NT2/D1 (cell line): ENCODE results near the gene HOXC12.

Experiments
- DNase-seq: peaks from one replicate; pipeline ENCODE4 v3.0.0-alpha.2; 2011; ENCODE audit warnings: low read depth, low spot score
- H3K27me3 ChIP-seq: 2 replicates; pipeline ENCODE4 v1.6.0; 2011; ENCODE audit warnings: mild to moderate bottlenecking; ENCODE audit not compliant: insufficient read length, insufficient read depth
- H3K36me3 ChIP-seq: 2 replicates; pipeline ENCODE4 v1.6.1; 2011; ENCODE audit warnings: mild to moderate bottlenecking, low read length, mixed read lengths; ENCODE audit not compliant: insufficient read depth, insufficient read length
- H3K4me1 ChIP-seq: 2 replicates; pipeline ENCODE4 v1.5.1; 2011; ENCODE audit not compliant: insufficient read depth, insufficient read length
- H3K4me3 ChIP-seq: 2 replicates; pipeline ENCODE4 v1.5.1; 2011; ENCODE audit warnings: low read depth; ENCODE audit not compliant: insufficient read length
- H3K9ac ChIP-seq: 2 replicates; pipeline ENCODE4 v1.6.0; 2011; ENCODE audit warnings: low read depth; ENCODE audit not compliant: insufficient read length
- H3K9me3 ChIP-seq: 2 replicates; pipeline ENCODE4 v1.5.1; 2011; ENCODE audit warnings: mild to moderate bottlenecking, low read length; ENCODE audit not compliant: insufficient read depth
- SUZ12 ChIP-seq: IDR thresholded peaks from 2 replicates; pipeline ENCODE4 v1.6.1; 2011; ENCODE audit not compliant: insufficient read length, insufficient read depth; ENCODE audit errors: extremely low read depth
- YY1 ChIP-seq: IDR thresholded peaks from 2 replicates; pipeline ENCODE4 v1.6.1; 2011; ENCODE audit not compliant: insufficient read length, insufficient read depth
- ZNF274 ChIP-seq: IDR thresholded peaks from 2 replicates; pipeline ENCODE4 v1.6.1; 2011; ENCODE audit warnings: mild to moderate bottlenecking, low read depth, low read length

The HOXC12 gene

GRCh38 chr12:54004841-54005530, 50.3 kb downstream of the HOXC12 start:
- TF ChIP-seq YY1 (no peak), SUZ12 (peak; percentile 48)
- H3K9me3 ChIP-seq: no peaks in the 10 kb centered on the region
- peak overlapping the region; percentile 43 for H3K9ac ChIP-seq
- H3K27me3 ChIP-seq: peaks cover 97% of the 10 kb centered on the region
- peaks cover 11% of the 10 kb centered on the region for H3K4me1 ChIP-seq
- no peaks in the 10 kb centered on the region for H3K36me3 ChIP-seq
- no peak overlapping the region for H3K4me3 ChIP-seq
- no peak for DNase-seq

GRCh38 chr12:54005531-54005852, 50.8 kb downstream of the HOXC12 start:
- Histone ChIP-seq H3K27me3 (peaks cover 97% of the 10 kb centered on the region), H3K4me1 (peaks cover 7% of the 10 kb centered on the region), H3K36me3 (no peaks in the 10 kb centered on the region), H3K9ac (no peak overlapping the region), H3K9me3 (no peaks in the 10 kb centered on the region), H3K4me3 (no peak overlapping the region)
- no peak for TF ChIP-seq SUZ12
- TF ChIP-seq YY1: no peak
- TF ChIP-seq ZNF274: no peak
- no peak for DNase-seq

GRCh38 chr12:54005853-54006558, 51.3 kb downstream of the HOXC12 start:
- TF ChIP-seq YY1: no peak
- no peak for TF ChIP-seq SUZ12
- no peak for TF ChIP-seq ZNF274
- no peaks in the 10 kb centered on the region for H3K36me3 ChIP-seq
- peak; percentile 69 for DNase-seq
- H3K9me3 ChIP-seq: no peaks in the 10 kb centered on the region
- peaks cover 5% of the 10 kb centered on the region for H3K4me1 ChIP-seq
- no peak overlapping the region for H3K4me3 ChIP-seq
- no peak overlapping the region for H3K9ac ChIP-seq
- H3K27me3 ChIP-seq: peaks cover 97% of the 10 kb centered on the region

GRCh38 chr12:54006559-54007220, 52.0 kb downstream of the HOXC12 start:
- H3K27me3 ChIP-seq: peaks cover 97% of the 10 kb centered on the region
- H3K36me3 ChIP-seq: no peaks in the 10 kb centered on the region
- no peak overlapping the region for H3K4me3 ChIP-seq
- DNase-seq: no peak
- H3K4me1 ChIP-seq: peaks cover 5% of the 10 kb centered on the region
- no peak for TF ChIP-seq ZNF274
- no peak for TF ChIP-seq SUZ12
- TF ChIP-seq YY1: no peak
- H3K9ac ChIP-seq: no peak overlapping the region
- H3K9me3 ChIP-seq: no peaks in the 10 kb centered on the region

GRCh38 chr12:54007538-54008259, 53.0 kb downstream of the HOXC12 start:
- no peak overlapping the region for H3K4me3 ChIP-seq
- TF ChIP-seq YY1: no peak
- no peak for TF ChIP-seq ZNF274
- TF ChIP-seq SUZ12: no peak

GRCh38 chr12:54008260-54008552, 53.5 kb downstream of the HOXC12 start:
- DNase-seq: no peak
- TF ChIP-seq ZNF274: no peak
- no peak for TF ChIP-seq YY1
- TF ChIP-seq SUZ12: no peak
- H3K4me1 ChIP-seq: peaks cover 5% of the 10 kb centered on the region
- H3K9ac ChIP-seq: no peak overlapping the region
- no peaks in the 10 kb centered on the region for H3K36me3 ChIP-seq
- H3K4me3 ChIP-seq: no peak overlapping the region
- peaks cover 97% of the 10 kb centered on the region for H3K27me3 ChIP-seq
- H3K9me3 ChIP-seq: no peaks in the 10 kb centered on the region

More at GRCh38 chr12:54007538-54008259, 53.0 kb downstream of the HOXC12 start:
- no peaks in the 10 kb centered on the region for H3K9me3 ChIP-seq
- H3K36me3 ChIP-seq: no peaks in the 10 kb centered on the region
- no peak for DNase-seq
- H3K4me1 ChIP-seq: peaks cover 5% of the 10 kb centered on the region
- H3K27me3 ChIP-seq: peaks cover 97% of the 10 kb centered on the region
- H3K9ac ChIP-seq: no peak overlapping the region
